ENCODE data around the gene MYOZ2.
A peak's percentile ranks its signal among the peaks of the same experiment; 100 is the strongest.

The MYOZ2 gene

DNA sequence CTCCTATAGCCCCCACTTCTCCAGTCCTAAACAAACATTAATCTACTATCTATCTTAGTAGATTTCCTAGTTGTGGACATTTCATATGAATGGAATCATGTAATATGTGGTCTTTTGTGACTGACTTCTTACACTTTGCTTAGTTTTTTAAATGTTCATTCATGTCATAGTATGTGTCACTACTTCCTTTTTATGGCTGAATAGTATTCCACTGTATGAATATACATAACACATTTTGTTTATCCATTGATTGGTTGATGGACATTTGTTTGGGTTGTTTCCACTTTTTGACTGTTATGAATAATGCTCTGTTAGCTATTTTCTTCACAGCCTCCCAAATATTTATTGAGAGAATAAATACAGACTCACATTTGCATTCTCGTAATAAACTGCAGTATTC, 96.7 kb downstream of the MYOZ2 start:
- DNase-seq (ENCODE audit: low spot score in 2 of 2) (no peak), ATAC-seq (no peak)
- Mint-ChIP-seq H3K36me3 (no peaks in the 10 kb centered on the region), H3K9me3 (no peaks in the 10 kb centered on the region), H3K4me3 (no peak overlapping the region), H3K4me1 (peaks cover 31% of the 10 kb centered on the region), H3K27ac (no peak overlapping the region)

DNA sequence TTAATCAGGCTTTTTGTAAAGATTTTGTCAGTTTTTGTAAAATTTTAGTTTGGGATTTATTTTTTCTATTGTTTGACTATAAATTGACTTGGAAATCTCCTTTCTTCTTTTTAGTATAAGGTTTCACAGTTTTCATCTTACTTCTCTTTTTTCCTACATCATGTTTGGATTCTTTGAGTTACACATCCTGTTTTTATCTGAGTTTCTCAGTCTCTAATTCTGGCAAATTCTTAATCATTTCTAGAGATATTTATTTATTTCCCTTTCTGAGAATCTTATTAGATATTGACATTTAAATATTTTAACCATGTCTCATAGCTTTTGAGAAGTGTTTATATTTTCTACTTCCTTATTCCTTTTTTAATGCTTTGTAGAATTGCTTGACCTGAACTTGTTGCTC, 97.6 kb downstream of the MYOZ2 start:
- ATAC-seq: no peak
- Mint-ChIP-seq H3K36me3 (peaks cover 2% of the 10 kb centered on the region), H3K4me1 (peaks cover 32% of the 10 kb centered on the region), H3K27ac (peak overlapping the region; percentile 40), H3K4me3 (peak overlapping the region; percentile 9), H3K9me3 (no peaks in the 10 kb centered on the region)
- DNase-seq (ENCODE audit: low spot score in 2 of 2): no peak

- ATAC-seq: peak; percentile 22
- no peak for DNase-seq (ENCODE audit: low spot score in 2 of 2)
- Mint-ChIP-seq H3K9me3 (no peaks in the 10 kb centered on the region), H3K27ac (peak overlapping the region; percentile 40), H3K4me1 (peaks cover 32% of the 10 kb centered on the region), H3K36me3 (peaks cover 5% of the 10 kb centered on the region), H3K4me3 (peak overlapping the region; percentile 9)
Observed at GRCh38 chr4:119233750-119234149, 98.1 kb downstream of the MYOZ2 start.

- H3K4me3 Mint-ChIP-seq: no peak overlapping the region
- no peak overlapping the region for H3K27ac Mint-ChIP-seq
- peaks cover 5% of the 10 kb centered on the region for H3K36me3 Mint-ChIP-seq
- ATAC-seq: no peak
- no peak for DNase-seq (ENCODE audit: low spot score in 2 of 2)
- H3K4me1 Mint-ChIP-seq: peaks cover 32% of the 10 kb centered on the region
- H3K9me3 Mint-ChIP-seq: no peaks in the 10 kb centered on the region
Observed at GRCh38 chr4:119237201-119237600, 101.6 kb downstream of the MYOZ2 start.

Data from stimulated activated effector memory CD8-positive, alpha-beta T cell treated with anti-CD3 and anti-CD28 coated beads, Interleukin-12 subunit alpha, Interleukin-12 subunit beta, amount 100 ng/mL, for 72 hours (primary cell).